SK-N-SH treated with all-trans-retinoic acid at 6 μM for 48 hours (cell line): ENCODE data around the gene POLG.

Experiments
- CSRNP3 ChIP-seq: fragments of 250-450 bp; sonication (Bioruptor Pico); IDR thresholded peaks from 2 replicates; pipeline ENCODE4 v1.5.1; 2021; ENCODE audit warnings: mild to moderate bottlenecking, moderate library complexity
- GLIS3 ChIP-seq: fragments of 250-450 bp; sonication (Bioruptor Pico); IDR thresholded peaks from 2 replicates; pipeline ENCODE4 v1.5.0; 2020; ENCODE audit warnings: mild to moderate bottlenecking, moderate library complexity
- PATZ1 ChIP-seq: fragments of 250-450 bp; sonication (Bioruptor Pico); IDR thresholded peaks from 2 replicates; pipeline ENCODE4 v1.8.0; 2020; ENCODE audit warnings: mild to moderate bottlenecking, moderate library complexity, borderline replicate concordance
- PPARA ChIP-seq: fragments of 250-450 bp; sonication (Bioruptor Pico); IDR thresholded peaks from 2 replicates; pipeline ENCODE4 v1.5.0; 2020; ENCODE audit warnings: mild to moderate bottlenecking, borderline replicate concordance
- RARB ChIP-seq: fragments of 250-450 bp; sonication (Bioruptor Pico); IDR thresholded peaks from 2 replicates; pipeline ENCODE4 v1.8.0; 2021; ENCODE audit warnings: mild to moderate bottlenecking, moderate library complexity
- SNAI2 ChIP-seq: fragments of 250-450 bp; sonication (Bioruptor Pico); IDR thresholded peaks from 2 replicates; pipeline ENCODE4 v1.5.0; 2020; ENCODE audit warnings: mild to moderate bottlenecking, moderate library complexity
- TOX ChIP-seq: fragments of 250-450 bp; sonication (Bioruptor Pico); IDR thresholded peaks from 2 replicates; pipeline ENCODE4 v1.8.0; 2021; ENCODE audit warnings: mild to moderate bottlenecking, moderate library complexity, borderline replicate concordance
- ZFP3 ChIP-seq: fragments of 250-450 bp; sonication (Bioruptor Pico); IDR thresholded peaks from 2 replicates; pipeline ENCODE4 v1.5.0; 2020; ENCODE audit warnings: mild to moderate bottlenecking, moderate library complexity
- ZFP30 ChIP-seq: fragments of 450-650 bp; formaldehyde crosslinking; IDR thresholded peaks from 2 replicates; pipeline ENCODE4 v1.5.0; 2022; ENCODE audit warnings: mild to moderate bottlenecking, moderate library complexity
- ZNF70 ChIP-seq: fragments of 450-650 bp; formaldehyde crosslinking; IDR thresholded peaks from 2 replicates; pipeline ENCODE4 v1.5.0; 2020; ENCODE audit warnings: mild to moderate bottlenecking, moderate library complexity
- TF ChIP-seq, protein P1 (sequence below): fragments of 250-450 bp; sonication (Bioruptor Pico); IDR thresholded peaks from 2 replicates; pipeline ENCODE4 v1.8.0; 2021; ENCODE audit warnings: low read depth, mild to moderate bottlenecking, moderate library complexity, borderline replicate concordance

DNA sequence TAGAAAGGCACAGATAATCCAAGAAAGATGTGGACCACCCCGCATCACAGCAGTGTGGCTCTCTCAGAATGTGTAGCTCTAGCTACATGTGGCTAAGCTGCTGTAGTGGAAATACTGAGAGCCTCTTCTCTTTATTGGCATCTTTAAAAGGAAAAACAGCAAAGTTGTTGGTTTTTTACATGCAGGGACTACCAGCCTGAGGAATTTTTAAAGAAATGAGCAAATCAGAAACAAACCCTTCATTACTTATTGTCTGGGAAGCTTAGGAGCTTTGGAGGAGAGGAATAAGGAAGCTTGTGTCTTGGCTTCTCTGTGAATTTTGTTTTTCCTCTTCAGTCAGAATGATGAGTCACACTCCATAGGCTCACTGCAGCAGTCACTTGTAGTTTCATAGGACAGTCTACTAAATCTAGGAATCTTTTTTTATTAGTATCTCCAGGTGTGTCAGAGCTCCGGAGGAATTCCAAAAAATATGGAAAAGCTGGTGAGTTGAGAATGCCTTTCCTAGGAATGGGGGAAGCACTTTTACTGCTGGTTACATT is 27.5 kb downstream of the POLG start:
- TF ChIP-seq TOX, result no peak
- TF ChIP-seq ZNF70, result no peak
- no peak for TF ChIP-seq CSRNP3 (CRISPR knock-in tag)
- TF ChIP-seq PATZ1, result no peak
- no peak for TF ChIP-seq PPARA (CRISPR knock-in tag)
- no peak for TF ChIP-seq ZFP3 (CRISPR knock-in tag)
- no peak for TF ChIP-seq ZFP30 (CRISPR knock-in tag)
- TF ChIP-seq RARB (CRISPR knock-in tag), result no peak
- no peak for TF ChIP-seq SNAI2
- no peak for TF ChIP-seq GLIS3 (CRISPR knock-in tag)
- TF ChIP-seq, protein P1, sequence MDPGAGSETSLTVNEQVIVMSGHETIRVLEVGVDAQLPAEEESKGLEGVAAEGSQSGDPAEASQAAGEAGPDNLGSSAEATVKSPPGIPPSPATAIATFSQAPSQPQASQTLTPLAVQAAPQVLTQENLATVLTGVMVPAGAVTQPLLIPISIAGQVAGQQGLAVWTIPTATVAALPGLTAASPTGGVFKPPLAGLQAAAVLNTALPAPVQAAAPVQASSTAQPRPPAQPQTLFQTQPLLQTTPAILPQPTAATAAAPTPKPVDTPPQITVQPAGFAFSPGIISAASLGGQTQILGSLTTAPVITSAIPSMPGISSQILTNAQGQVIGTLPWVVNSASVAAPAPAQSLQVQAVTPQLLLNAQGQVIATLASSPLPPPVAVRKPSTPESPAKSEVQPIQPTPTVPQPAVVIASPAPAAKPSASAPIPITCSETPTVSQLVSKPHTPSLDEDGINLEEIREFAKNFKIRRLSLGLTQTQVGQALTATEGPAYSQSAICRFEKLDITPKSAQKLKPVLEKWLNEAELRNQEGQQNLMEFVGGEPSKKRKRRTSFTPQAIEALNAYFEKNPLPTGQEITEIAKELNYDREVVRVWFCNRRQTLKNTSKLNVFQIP (CRISPR knock-in tag), result no peak
